Peyer's patch (tissue), 4 donors: Measurements from ENCODE around the gene SPI1. TPM values are rescaled to one million over a fixed set of nuclear protein-coding genes. Genes with fewer than 3 reads are reported as not detected.

Source experiments
- DNase-seq, 3 donors: peaks; one replicate each; pipeline ENCODE4 v3.0.0-alpha.2; 2017 to 2019
- H3K27ac ChIP-seq, 4 donors: fragments of 200-600 bp; sonication (generic); one replicate each; pipeline ENCODE4 v1.5.1; 2016 to 2019
- H3K27me3 ChIP-seq, 2 donors: fragments of 200-600 bp; sonication (generic); one replicate each; pipeline ENCODE4 v1.5.1; 2019
- H3K36me3 ChIP-seq, 3 donors: fragments of 200-600 bp; sonication (generic); one replicate each; pipeline ENCODE4 v1.5.1; 2016 to 2019
- H3K4me1 ChIP-seq, 4 donors: fragments of 200-600 bp; sonication (generic); one replicate each; pipeline ENCODE4 v1.5.1; 2016 to 2019
- H3K4me3 ChIP-seq, 4 donors: fragments of 200-600 bp; sonication (generic); 1 replicate in 3 of 4; 2 replicates in 1 of 4; pipeline ENCODE4 v1.5.1; 2016 to 2019; ENCODE audit warnings: mild to moderate bottlenecking in 1 of 4
- H3K9me3 ChIP-seq, 4 donors: fragments of 200-600 bp; sonication (generic); one replicate each; pipeline ENCODE4 v1.5.1; 2016 to 2019; ENCODE audit warnings: mild to moderate bottlenecking in 1 of 4
- POLR2A ChIP-seq, 2 donors: fragments of 450-650 bp; IDR thresholded peaks; one replicate each; pipeline ENCODE4 v1.5.1; 2017; ENCODE audit warnings: antibody characterized with exemption in 2 of 2, mild to moderate bottlenecking in 2 of 2, moderate library complexity in 2 of 2
- total RNA-seq, 4 donors: library from RNA; depleted of rRNA; stranded (reverse); fragments of >200 nt; gene quantifications; one replicate each; pipeline ENCODE4 v1.1.0, GENCODE V29; 2016
- TF ChIP-seq, protein P1 (sequence below), 6 experiments: fragments of 450-650 bp in 4 of 6; fragments of 200-600 bp in 2 of 6; sonication (generic) in 1 of 6; IDR thresholded peaks; one replicate each; pipeline ENCODE4 v1.5.1; 2017 to 2019; ENCODE audit warnings: antibody characterized with exemption in 6 of 6, mild to moderate bottlenecking in 3 of 6, moderate library complexity in 1 of 6

The SPI1 gene
- total RNA-seq, 4 donors from 2014 or later: 2.6 to 27.2 (median 7.8) TPM

DNA sequence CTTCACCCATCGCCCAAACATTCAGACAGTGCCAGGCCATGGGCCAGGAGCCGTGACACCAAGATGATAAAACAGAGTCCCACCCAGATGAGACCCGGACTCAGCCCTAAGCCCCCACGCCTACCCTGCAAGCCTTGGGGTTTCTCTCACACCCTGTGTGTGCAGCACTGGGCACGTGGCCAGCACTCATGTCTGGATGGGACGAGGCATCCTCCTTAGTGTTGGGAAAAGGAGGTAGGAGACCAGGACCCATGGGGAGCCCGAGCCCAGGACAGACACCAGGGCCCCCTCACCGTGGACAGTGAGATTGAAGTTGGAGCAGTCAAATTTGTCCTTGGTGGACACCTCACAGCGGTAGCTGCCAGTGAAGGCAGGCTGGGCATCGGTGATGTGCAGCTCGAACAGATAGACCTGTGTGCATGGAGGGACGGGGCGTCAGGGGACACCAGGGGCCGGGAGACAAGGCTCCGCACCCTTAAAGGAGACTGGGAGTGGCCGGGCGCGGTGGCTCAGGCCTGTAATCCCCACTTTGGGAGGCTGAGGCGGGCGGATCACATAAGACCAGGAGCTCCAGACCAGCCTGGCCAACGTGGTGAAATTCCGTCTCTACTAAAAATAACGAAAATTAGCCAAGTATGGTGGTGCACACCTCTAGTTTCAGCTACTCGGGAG, 30.1 kb downstream of the SPI1 start:
- H3K36me3 ChIP-seq: no peaks in the 10 kb centered on the region
- no peaks in the 10 kb centered on the region for H3K4me1 ChIP-seq
- H3K9me3 ChIP-seq: no peaks in the 10 kb centered on the region
- no peaks in the 10 kb centered on the region for H3K27me3 ChIP-seq
- no peak for TF ChIP-seq POLR2A (IDR thresholded peaks at IDR 0.05)
- TF ChIP-seq, protein P1, sequence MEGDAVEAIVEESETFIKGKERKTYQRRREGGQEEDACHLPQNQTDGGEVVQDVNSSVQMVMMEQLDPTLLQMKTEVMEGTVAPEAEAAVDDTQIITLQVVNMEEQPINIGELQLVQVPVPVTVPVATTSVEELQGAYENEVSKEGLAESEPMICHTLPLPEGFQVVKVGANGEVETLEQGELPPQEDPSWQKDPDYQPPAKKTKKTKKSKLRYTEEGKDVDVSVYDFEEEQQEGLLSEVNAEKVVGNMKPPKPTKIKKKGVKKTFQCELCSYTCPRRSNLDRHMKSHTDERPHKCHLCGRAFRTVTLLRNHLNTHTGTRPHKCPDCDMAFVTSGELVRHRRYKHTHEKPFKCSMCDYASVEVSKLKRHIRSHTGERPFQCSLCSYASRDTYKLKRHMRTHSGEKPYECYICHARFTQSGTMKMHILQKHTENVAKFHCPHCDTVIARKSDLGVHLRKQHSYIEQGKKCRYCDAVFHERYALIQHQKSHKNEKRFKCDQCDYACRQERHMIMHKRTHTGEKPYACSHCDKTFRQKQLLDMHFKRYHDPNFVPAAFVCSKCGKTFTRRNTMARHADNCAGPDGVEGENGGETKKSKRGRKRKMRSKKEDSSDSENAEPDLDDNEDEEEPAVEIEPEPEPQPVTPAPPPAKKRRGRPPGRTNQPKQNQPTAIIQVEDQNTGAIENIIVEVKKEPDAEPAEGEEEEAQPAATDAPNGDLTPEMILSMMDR (IDR thresholded peaks at IDR 0.05): no peak
- no peak overlapping the region for H3K4me3 ChIP-seq
- DNase-seq: no peak
- H3K27ac ChIP-seq: no peak overlapping the region

DNA sequence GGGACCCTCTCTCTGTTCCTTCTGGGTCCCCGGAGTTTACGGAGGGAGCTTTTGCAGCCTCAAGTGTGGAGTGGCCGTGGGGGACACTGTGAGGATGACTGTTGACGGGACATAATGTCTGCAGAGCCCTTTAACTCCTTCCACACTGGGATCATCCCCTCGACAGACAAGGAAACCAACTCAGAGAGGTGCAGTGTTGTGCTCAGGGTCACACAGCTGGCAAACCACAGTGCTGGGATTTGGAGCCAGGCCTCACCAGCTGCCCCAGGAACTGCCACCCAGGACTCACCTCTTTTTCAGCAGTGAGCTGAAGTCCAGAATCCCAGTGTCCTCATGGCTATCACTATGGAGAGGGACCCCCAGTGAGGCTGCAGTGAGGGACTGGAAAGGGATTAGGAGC, 31.2 kb downstream of the SPI1 start:
- H3K27ac ChIP-seq: no peak overlapping the region
- H3K4me1 ChIP-seq: no peaks in the 10 kb centered on the region
- TF ChIP-seq, protein P1 (IDR thresholded peaks at IDR 0.05): no peak
- no peak for TF ChIP-seq POLR2A (IDR thresholded peaks at IDR 0.05)
- DNase-seq: no peak
- no peaks in the 10 kb centered on the region for H3K27me3 ChIP-seq
- no peaks in the 10 kb centered on the region for H3K9me3 ChIP-seq
- H3K36me3 ChIP-seq: no peaks in the 10 kb centered on the region
- no peak overlapping the region for H3K4me3 ChIP-seq

DNA sequence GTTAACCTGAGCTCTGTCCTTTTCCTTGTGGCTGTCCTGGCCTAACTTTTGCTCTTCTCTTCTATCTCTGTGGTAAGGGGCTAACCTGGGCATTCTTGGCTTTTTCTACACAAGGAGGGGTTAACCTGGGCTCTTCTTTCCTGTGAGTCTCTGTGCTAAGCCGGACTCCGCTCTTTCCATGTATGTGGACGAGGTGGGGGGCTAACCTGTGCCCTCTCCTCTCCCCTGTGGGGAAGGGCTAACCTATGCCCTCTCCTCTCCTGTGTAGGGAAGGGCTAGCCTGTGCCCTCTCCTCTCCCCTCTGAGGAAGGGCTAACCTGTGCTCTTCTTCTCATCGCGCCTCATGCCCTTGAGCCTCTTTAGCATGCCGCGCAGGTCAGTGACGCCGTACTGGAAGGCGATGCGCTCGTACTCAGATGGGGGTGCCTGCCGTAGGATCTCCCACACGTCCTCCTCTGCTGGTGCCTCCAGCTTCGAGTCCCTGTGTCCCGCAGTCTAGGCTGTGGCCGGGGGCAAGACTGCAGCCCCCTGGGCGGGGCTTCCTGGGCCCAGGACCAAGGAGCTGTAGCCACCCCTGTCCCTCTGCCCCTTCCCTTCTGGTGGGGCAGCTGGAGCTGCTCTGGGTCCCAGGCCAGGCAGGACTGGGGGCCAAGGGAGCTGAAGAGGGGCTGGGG, 32.3 kb downstream of the SPI1 start:
- H3K9me3 ChIP-seq: no peaks in the 10 kb centered on the region
- no peak overlapping the region for H3K27ac ChIP-seq
- H3K36me3 ChIP-seq: no peaks in the 10 kb centered on the region
- TF ChIP-seq, protein P1 (IDR thresholded peaks at IDR 0.05): no peak
- no peaks in the 10 kb centered on the region for H3K4me1 ChIP-seq
- DNase-seq: peak in 1 of 3 donors; percentile 46
- H3K4me3 ChIP-seq: no peak overlapping the region
- H3K27me3 ChIP-seq: no peaks in the 10 kb centered on the region

DNA sequence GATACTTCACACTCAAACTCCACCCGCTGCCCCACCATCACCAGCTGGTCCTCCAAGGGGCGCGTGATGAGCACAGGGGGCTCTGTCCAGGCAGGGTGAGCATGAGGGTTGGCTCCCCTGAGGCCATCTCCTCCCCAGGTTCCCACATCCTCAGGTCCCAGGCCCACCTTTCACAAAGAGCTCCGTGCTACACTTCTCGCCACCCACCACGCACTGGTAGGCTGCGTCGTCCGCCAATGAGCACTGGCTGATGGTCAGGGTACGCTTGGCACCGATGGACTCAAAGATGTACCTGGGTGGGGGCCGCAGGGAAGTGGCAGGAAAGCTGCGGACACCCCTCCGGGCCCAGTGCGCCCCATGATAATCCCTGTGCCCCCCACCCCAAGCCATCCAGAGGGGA, 35.5 kb downstream of the SPI1 start:
- Histone ChIP-seq H3K4me3 (no peak overlapping the region), H3K36me3 (no peaks in the 10 kb centered on the region), H3K27ac (no peak overlapping the region), H3K9me3 (no peaks in the 10 kb centered on the region), H3K27me3 (no peaks in the 10 kb centered on the region), H3K4me1 (no peaks in the 10 kb centered on the region)
- TF ChIP-seq POLR2A (IDR thresholded peaks at IDR 0.05): no peak
- TF ChIP-seq, protein P1 (IDR thresholded peaks at IDR 0.05): no peak
- DNase-seq: no peak

DNA sequence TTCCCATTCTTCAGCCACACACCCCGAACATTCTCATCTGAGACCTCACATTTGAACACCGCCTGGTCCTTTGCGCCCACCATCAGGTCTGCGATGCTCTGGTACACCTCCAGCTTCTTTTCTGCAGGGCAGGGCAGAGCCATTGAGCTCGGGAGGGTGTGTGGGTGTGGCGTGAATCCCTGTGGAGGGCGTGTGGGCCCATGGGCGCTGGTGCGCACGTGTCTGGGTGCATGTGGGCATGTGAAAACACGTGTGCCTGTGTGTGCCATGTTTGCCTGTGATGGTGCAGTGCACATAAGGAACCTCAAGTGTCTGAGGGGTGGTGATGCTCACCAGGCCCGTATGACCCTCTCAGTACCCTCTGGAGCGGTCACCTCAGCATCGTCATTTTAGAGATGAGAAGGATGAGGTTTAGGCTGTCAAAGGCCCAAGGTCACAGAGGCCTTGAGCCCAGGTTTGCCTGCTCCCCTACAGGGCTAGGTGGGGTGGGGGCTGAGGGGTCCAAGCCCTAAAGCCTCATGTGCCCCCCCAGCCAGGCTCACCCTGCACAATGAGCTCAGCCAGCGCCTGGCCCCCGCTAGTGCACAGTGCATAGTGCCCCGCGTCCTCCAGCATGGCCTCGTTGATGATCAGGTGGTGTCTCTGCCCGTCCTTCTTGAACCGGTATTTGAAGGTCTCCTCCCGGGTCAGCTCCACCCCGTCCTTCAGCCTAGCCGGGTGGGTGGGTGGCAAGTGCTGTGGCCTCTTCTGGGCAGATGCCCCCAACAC, 36.1 kb downstream of the SPI1 start:
- no peak for DNase-seq

More for the DNA sequence above, 36.1 kb downstream of the SPI1 start:
- Histone ChIP-seq H3K9me3 (no peaks in the 10 kb centered on the region), H3K4me3 (no peak overlapping the region), H3K27ac (no peak overlapping the region), H3K27me3 (no peaks in the 10 kb centered on the region), H3K4me1 (no peaks in the 10 kb centered on the region), H3K36me3 (no peaks in the 10 kb centered on the region)
- no peak for TF ChIP-seq POLR2A (IDR thresholded peaks at IDR 0.05)
- TF ChIP-seq, protein P1 (IDR thresholded peaks at IDR 0.05): no peak
